ENCODE data around the gene SESN3. TPM values are rescaled to one million over a fixed set of nuclear protein-coding genes. Genes with fewer than 3 reads are reported as not detected.

The SESN3 gene
- total RNA-seq, 1 experiment from 2014 or later, result 36.8 TPM

DNA sequence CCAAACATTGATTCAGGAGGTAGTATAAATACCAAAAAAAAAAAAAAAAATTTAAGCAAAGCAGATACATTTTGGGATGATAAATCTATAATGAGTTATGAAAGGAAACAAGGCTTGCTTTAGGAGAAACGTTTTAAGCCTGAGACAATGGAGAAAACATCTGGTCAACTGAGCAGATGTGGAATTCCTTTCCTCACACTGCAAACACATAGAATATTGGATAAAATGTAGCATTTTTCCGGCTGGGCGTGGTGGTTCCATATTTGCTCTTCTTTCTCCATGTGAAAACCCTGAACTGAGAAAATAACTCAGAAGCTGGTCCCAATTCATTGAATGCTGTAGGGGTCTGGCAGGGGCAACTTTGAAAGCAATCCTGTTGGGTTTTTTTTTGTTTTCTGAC is 107.4 kb downstream of the SESN3 start:
- Histone ChIP-seq H4K20me1 (ENCODE audit: control insufficient read depth, insufficient read depth, insufficient read length) (no peaks in the 10 kb centered on the region), H2AFZ (ENCODE audit: low read length) (no peak overlapping the region), H3T11ph (ENCODE audit: low read length) (no peak overlapping the region), H3K56ac (ENCODE audit: insufficient read length, low read depth, low read length) (no peak overlapping the region), H2BK15ac (ENCODE audit: low read depth, low read length) (no peak overlapping the region), H2BK5ac (ENCODE audit: insufficient read length, low read length) (no peak overlapping the region), H3K23me2 (ENCODE audit: insufficient read length, low read depth, low read length, poor library complexity, severe bottlenecking) (no peaks in the 10 kb centered on the region), H3K9ac (ENCODE audit: extremely low read depth, insufficient read length, low read length) (no peak overlapping the region), H3K27me3 (ENCODE audit: insufficient read depth, low read length) (no peaks in the 10 kb centered on the region), H3K14ac (ENCODE audit: insufficient read depth, low read length) (no peak overlapping the region), H2BK12ac (ENCODE audit: insufficient read length, low read depth, low read length) (no peak overlapping the region), H2AK5ac (ENCODE audit: insufficient read length, low read length) (no peak overlapping the region), H2BK120ac (ENCODE audit: low read depth, low read length, poor library complexity, severe bottlenecking) (no peak overlapping the region), H4K8ac (replicated peaks; ENCODE audit: insufficient read length, low read depth, low read length) (no peak overlapping the region), H3K9me3 (ENCODE audit: control insufficient read depth, low read depth, low read length) (no peaks in the 10 kb centered on the region), H4K91ac (ENCODE audit: insufficient read length, low read depth, low read length) (no peak overlapping the region), H3K27ac (ENCODE audit: insufficient read length, low read depth, low read length) (no peak overlapping the region), H3K4me1 (ENCODE audit: insufficient read depth, low read length) (no peaks in the 10 kb centered on the region), H3K23ac (ENCODE audit: insufficient read length, low read depth, low read length) (no peak overlapping the region), H3K79me1 (ENCODE audit: insufficient read depth, low read depth, low read length, poor library complexity, severe bottlenecking) (no peaks in the 10 kb centered on the region), H2BK20ac (ENCODE audit: low read depth, low read length, poor library complexity, severe bottlenecking) (no peak overlapping the region), H3K79me2 (ENCODE audit: insufficient read depth, low read length) (no peaks in the 10 kb centered on the region), H3K4ac (ENCODE audit: low read depth, low read length) (no peak overlapping the region), H3K4me2 (ENCODE audit: insufficient read depth, insufficient read length, low read length) (no peak overlapping the region), H3K18ac (ENCODE audit: insufficient read length, low read depth, low read length) (no peak overlapping the region), H4K5ac (ENCODE audit: insufficient read length, low read depth, low read length) (no peak overlapping the region)
- no CpG with 5 or more reads among the region's 3 CpGs for whole genome bisulfite sequencing (ENCODE audit: extremely low coverage, insufficient read length, low lambda C conversion rate)
- H3K27me3 Mint-ChIP-seq (ENCODE audit: low read depth), result no peaks in the 10 kb centered on the region; the same call in 1 of the 2 replicates
- DNase-seq, result no peak
- H3K27ac Mint-ChIP-seq, result no peak overlapping the region; a peak in 1 of 7 replicates
- no peaks in the 10 kb centered on the region for H3K36me3 Mint-ChIP-seq (ENCODE audit: insufficient read depth in 1 of 3, low read depth in 3 of 3)
- H3K4me1 Mint-ChIP-seq, result no peaks in the 10 kb centered on the region
- no peak overlapping the region for H3K4me3 Mint-ChIP-seq
- no peaks in the 10 kb centered on the region for H3K9me3 Mint-ChIP-seq
- TF ChIP-seq, protein P1, sequence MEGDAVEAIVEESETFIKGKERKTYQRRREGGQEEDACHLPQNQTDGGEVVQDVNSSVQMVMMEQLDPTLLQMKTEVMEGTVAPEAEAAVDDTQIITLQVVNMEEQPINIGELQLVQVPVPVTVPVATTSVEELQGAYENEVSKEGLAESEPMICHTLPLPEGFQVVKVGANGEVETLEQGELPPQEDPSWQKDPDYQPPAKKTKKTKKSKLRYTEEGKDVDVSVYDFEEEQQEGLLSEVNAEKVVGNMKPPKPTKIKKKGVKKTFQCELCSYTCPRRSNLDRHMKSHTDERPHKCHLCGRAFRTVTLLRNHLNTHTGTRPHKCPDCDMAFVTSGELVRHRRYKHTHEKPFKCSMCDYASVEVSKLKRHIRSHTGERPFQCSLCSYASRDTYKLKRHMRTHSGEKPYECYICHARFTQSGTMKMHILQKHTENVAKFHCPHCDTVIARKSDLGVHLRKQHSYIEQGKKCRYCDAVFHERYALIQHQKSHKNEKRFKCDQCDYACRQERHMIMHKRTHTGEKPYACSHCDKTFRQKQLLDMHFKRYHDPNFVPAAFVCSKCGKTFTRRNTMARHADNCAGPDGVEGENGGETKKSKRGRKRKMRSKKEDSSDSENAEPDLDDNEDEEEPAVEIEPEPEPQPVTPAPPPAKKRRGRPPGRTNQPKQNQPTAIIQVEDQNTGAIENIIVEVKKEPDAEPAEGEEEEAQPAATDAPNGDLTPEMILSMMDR (conservative IDR thresholded peaks at IDR 0.05), result no peak

Data from H9 (cell line).